ENCODE data around the gene EGFLAM. TPM values are rescaled to one million over a fixed set of nuclear protein-coding genes. Genes with fewer than 3 reads are reported as not detected.

Gene EGFLAM
- total and polyA plus RNA-seq, 2 of the 4 experiments (the other 2 are of a cell fraction) = 0.77 to 1.1 TPM

DNA sequence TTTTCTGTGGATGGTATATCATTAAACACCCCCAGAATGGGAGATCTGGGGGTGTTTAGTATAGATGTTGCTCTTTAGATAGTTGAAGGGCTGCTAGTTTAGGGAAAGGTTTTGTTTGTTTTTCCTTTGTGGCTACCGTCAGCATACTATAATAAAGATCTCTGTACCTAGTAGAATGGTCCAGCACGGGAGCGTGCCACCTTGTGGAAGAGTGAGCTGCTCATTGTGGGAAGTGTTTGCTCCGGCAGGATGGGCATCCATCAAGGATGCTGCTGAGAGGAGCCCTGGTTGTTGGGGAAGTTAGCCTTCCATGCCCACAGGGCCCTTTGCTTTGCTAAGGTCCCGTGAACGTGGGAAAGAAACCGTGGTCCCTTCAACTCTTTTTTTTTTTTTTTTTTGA lies 185.0 kb downstream of the EGFLAM start:
- H3K4me1 ChIP-seq (ENCODE audit: control insufficient read depth, insufficient read depth, low read length) = no peaks in the 10 kb centered on the region
- no peak overlapping the region for H3K9ac ChIP-seq (ENCODE audit: low read depth, low read length)
- intact Hi-C loops (cut with micrococcal nuclease) (loop anchor here (5.0 kb wide), 1 partner anchor 479 kb away; no protein-coding TSS in a partner anchor), dilution Hi-C loops (cut with HindIII; ENCODE audit: low sequenced_read_pairs, unreplicated experiment) (no loop called here), in situ Hi-C loops (cut with MboI; ENCODE audit: low sequenced_read_pairs) (no loop called here)
- no peaks in the 10 kb centered on the region for H3K9me1 ChIP-seq (ENCODE audit: insufficient read depth, low read length)
- H4K91ac ChIP-seq (ENCODE audit: insufficient read depth, low read depth, low read length) = no peak overlapping the region
- no TSS peak for BruUV-seq (replicated peaks)
- no peak overlapping the region for H4K8ac ChIP-seq (ENCODE audit: low read depth in 2 of 2, low read length in 2 of 2)
- H3K4me2 ChIP-seq (ENCODE audit: low read depth, low read length) = no peak overlapping the region
- H3K18ac ChIP-seq (ENCODE audit: low read depth, low read length) = no peak overlapping the region
- no peaks in the 10 kb centered on the region for H3K36me3 ChIP-seq (ENCODE audit: control insufficient read depth, insufficient read depth, low read length)
- H2BK20ac ChIP-seq (ENCODE audit: low read depth, low read length) = no peak overlapping the region
- H4K20me1 ChIP-seq (ENCODE audit: insufficient read depth, low read length) = no peaks in the 10 kb centered on the region
- H2BK15ac ChIP-seq (ENCODE audit: low read depth, low read length) = no peak overlapping the region
- peaks cover 8% of the 10 kb centered on the region for H3K27me3 ChIP-seq (ENCODE audit: control insufficient read depth, insufficient read depth, low read length)
- H3K27ac ChIP-seq (ENCODE audit: insufficient read depth, low read length) = no peak overlapping the region
- no peak overlapping the region for H3K4ac ChIP-seq (ENCODE audit: low read depth, low read length)
- H3K79me1 ChIP-seq (ENCODE audit: low read depth in 1 of 2, low read length in 2 of 2) = no peaks in the 10 kb centered on the region
- H3K23ac ChIP-seq (ENCODE audit: low read depth, low read length) = no peak overlapping the region
- H3K14ac ChIP-seq (replicated peaks; ENCODE audit: low read depth, low read length) = no peak overlapping the region
- H2AK9ac ChIP-seq (replicated peaks; ENCODE audit: low read depth, low read length, poor library complexity) = no peak overlapping the region
- H2AK5ac ChIP-seq (ENCODE audit: low read depth, low read length) = no peak overlapping the region
- no peaks in the 10 kb centered on the region for H3K9me3 ChIP-seq (ENCODE audit: control insufficient read depth, insufficient read depth, low read length)
- DNase-seq = no peak
- POLR2A ChIA-PET (ENCODE audit: unreplicated experiment) = no interaction called here
- no peak for ATAC-seq (ENCODE audit: low read depth)
- CTCF ChIA-PET = interaction anchor here (0.7 to 0.9 kb wide), 3 partner anchors 10 to 365 kb away, joined by 3 read pairs; no protein-coding TSS in a partner anchor
- H2BK120ac ChIP-seq (ENCODE audit: low read depth, low read length) = no peak overlapping the region
- 80% methylated on average over 1 of the region's 7 CpGs; no CpG with 5 or more reads in 1 of the 2 experiments for WGBS, 2 experiments (ENCODE audit: extremely low coverage in 2 of 2, insufficient read length in 1 of 2)
- H2AFZ ChIP-seq (replicated peaks; ENCODE audit: low read length, poor library complexity) = no peak overlapping the region
- no peak overlapping the region for H2BK5ac ChIP-seq (ENCODE audit: low read depth, low read length, poor library complexity, severe bottlenecking)
- no peak overlapping the region for H4K5ac ChIP-seq (ENCODE audit: low read depth, low read length)
- no peak overlapping the region for H3K56ac ChIP-seq (ENCODE audit: extremely low read depth, insufficient read depth, low read length)
- no peak for TF ChIP-seq POLR2A (IDR thresholded peaks at IDR 0.05; ENCODE audit: low read depth, low read length)
- TF ChIP-seq CEBPB (IDR thresholded peaks at IDR 0.05; ENCODE audit: low read depth, low read length) = no peak
- TF ChIP-seq CHD1 (IDR thresholded peaks at IDR 0.05; ENCODE audit: low read depth, low read length) = no peak
- no peak for TF ChIP-seq NFE2L2 (IDR thresholded peaks at IDR 0.05; ENCODE audit: low read depth, low read length)
- no peak for TF ChIP-seq MAFK (IDR thresholded peaks at IDR 0.05; ENCODE audit: low read depth, low read length)
- no peak for TF ChIP-seq RFX5 (IDR thresholded peaks at IDR 0.05; ENCODE audit: low read depth, low read length)
- TF ChIP-seq, protein P1, sequence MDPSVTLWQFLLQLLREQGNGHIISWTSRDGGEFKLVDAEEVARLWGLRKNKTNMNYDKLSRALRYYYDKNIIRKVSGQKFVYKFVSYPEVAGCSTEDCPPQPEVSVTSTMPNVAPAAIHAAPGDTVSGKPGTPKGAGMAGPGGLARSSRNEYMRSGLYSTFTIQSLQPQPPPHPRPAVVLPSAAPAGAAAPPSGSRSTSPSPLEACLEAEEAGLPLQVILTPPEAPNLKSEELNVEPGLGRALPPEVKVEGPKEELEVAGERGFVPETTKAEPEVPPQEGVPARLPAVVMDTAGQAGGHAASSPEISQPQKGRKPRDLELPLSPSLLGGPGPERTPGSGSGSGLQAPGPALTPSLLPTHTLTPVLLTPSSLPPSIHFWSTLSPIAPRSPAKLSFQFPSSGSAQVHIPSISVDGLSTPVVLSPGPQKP (IDR thresholded peaks at IDR 0.05; ENCODE audit: borderline replicate concordance, low read depth, low read length) = no peak
- TF ChIP-seq BHLHE40 (IDR thresholded peaks at IDR 0.05; ENCODE audit: low read depth, low read length) = no peak
- no peak for TF ChIP-seq RAD21 (IDR thresholded peaks at IDR 0.05; ENCODE audit: low read length)
- no peak for TF ChIP-seq MAZ (IDR thresholded peaks at IDR 0.05; ENCODE audit: borderline replicate concordance, low read depth, low read length)
- TF ChIP-seq, protein P2, sequence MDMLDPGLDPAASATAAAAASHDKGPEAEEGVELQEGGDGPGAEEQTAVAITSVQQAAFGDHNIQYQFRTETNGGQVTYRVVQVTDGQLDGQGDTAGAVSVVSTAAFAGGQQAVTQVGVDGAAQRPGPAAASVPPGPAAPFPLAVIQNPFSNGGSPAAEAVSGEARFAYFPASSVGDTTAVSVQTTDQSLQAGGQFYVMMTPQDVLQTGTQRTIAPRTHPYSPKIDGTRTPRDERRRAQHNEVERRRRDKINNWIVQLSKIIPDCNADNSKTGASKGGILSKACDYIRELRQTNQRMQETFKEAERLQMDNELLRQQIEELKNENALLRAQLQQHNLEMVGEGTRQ (IDR thresholded peaks at IDR 0.05; ENCODE audit: low read depth, low read length) = no peak
- TF ChIP-seq FOS (IDR thresholded peaks at IDR 0.05; ENCODE audit: low read depth, low read length) = no peak
- no peak for TF ChIP-seq MXI1 (IDR thresholded peaks at IDR 0.05; ENCODE audit: borderline replicate concordance, low read depth, low read length)
- TF ChIP-seq SMC3 (IDR thresholded peaks at IDR 0.05; ENCODE audit: low read depth, low read length) = no peak
- TF ChIP-seq, protein P3, sequence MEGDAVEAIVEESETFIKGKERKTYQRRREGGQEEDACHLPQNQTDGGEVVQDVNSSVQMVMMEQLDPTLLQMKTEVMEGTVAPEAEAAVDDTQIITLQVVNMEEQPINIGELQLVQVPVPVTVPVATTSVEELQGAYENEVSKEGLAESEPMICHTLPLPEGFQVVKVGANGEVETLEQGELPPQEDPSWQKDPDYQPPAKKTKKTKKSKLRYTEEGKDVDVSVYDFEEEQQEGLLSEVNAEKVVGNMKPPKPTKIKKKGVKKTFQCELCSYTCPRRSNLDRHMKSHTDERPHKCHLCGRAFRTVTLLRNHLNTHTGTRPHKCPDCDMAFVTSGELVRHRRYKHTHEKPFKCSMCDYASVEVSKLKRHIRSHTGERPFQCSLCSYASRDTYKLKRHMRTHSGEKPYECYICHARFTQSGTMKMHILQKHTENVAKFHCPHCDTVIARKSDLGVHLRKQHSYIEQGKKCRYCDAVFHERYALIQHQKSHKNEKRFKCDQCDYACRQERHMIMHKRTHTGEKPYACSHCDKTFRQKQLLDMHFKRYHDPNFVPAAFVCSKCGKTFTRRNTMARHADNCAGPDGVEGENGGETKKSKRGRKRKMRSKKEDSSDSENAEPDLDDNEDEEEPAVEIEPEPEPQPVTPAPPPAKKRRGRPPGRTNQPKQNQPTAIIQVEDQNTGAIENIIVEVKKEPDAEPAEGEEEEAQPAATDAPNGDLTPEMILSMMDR (conservative IDR thresholded peaks at IDR 0.05; ENCODE audit: low read depth, low read length) = no peak
- no peak for TF ChIP-seq RCOR1 (IDR thresholded peaks at IDR 0.05; ENCODE audit: insufficient replicate concordance, low read length)
- no peak overlapping the region for H3K4me3 ChIP-seq (ENCODE audit: insufficient read depth, low read depth, low read length)

Data from IMR-90 (cell line).